ENCODE measurements around the gene HBS1L. TPM values are rescaled to one million over a fixed set of nuclear protein-coding genes. Genes with fewer than 3 reads are reported as not detected.

The HBS1L gene
- total RNA-seq, 1 donor from 2014 or later, result 93.4 TPM

DNA sequence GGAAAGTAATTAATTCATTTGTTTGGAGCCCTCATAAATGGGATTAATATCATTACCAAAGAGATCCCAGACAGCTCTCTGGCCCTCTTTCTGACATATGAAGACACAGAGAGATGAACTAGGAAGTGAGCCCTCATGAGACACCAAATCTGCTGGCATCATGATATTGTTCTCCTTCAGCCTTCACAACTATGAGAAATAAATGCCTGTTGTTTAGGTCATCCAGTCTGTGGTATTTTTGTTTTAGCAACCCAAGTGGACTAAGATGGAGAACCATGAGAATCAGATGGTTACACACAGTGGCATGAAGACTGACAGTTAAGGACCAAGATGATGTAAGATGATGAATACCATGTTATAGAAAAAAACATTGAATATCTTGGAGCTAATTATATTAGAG, 16.9 kb upstream of the HBS1L start:
- Mint-ChIP-seq H3K27ac (ENCODE audit: unreplicated experiment) (no peak overlapping the region), H3K36me3 (ENCODE audit: unreplicated experiment) (no peaks in the 10 kb centered on the region), H3K27me3 (ENCODE audit: unreplicated experiment) (no peaks in the 10 kb centered on the region), H3K9me3 (ENCODE audit: unreplicated experiment) (no peaks in the 10 kb centered on the region), H3K4me1 (ENCODE audit: low read depth, unreplicated experiment) (no peaks in the 10 kb centered on the region), H3K4me3 (ENCODE audit: unreplicated experiment) (no peak overlapping the region)
- TF ChIP-seq, protein P1, sequence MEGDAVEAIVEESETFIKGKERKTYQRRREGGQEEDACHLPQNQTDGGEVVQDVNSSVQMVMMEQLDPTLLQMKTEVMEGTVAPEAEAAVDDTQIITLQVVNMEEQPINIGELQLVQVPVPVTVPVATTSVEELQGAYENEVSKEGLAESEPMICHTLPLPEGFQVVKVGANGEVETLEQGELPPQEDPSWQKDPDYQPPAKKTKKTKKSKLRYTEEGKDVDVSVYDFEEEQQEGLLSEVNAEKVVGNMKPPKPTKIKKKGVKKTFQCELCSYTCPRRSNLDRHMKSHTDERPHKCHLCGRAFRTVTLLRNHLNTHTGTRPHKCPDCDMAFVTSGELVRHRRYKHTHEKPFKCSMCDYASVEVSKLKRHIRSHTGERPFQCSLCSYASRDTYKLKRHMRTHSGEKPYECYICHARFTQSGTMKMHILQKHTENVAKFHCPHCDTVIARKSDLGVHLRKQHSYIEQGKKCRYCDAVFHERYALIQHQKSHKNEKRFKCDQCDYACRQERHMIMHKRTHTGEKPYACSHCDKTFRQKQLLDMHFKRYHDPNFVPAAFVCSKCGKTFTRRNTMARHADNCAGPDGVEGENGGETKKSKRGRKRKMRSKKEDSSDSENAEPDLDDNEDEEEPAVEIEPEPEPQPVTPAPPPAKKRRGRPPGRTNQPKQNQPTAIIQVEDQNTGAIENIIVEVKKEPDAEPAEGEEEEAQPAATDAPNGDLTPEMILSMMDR (IDR thresholded peaks at IDR 0.05; ENCODE audit: partially characterized antibody, unreplicated experiment), result no peak
- no peak for DNase-seq

GRCh38 chr6:135067911-135068310, 13.3 kb upstream of the HBS1L start:
- no peaks in the 10 kb centered on the region for H3K9me3 Mint-ChIP-seq (ENCODE audit: unreplicated experiment)
- TF ChIP-seq, protein P1 (IDR thresholded peaks at IDR 0.05; ENCODE audit: partially characterized antibody, unreplicated experiment), result no peak
- no peaks in the 10 kb centered on the region for H3K4me1 Mint-ChIP-seq (ENCODE audit: low read depth, unreplicated experiment)
- H3K27ac Mint-ChIP-seq (ENCODE audit: unreplicated experiment), result no peak overlapping the region
- H3K36me3 Mint-ChIP-seq (ENCODE audit: unreplicated experiment), result no peaks in the 10 kb centered on the region
- no peak overlapping the region for H3K4me3 Mint-ChIP-seq (ENCODE audit: unreplicated experiment)
- no peak for DNase-seq
- H3K27me3 Mint-ChIP-seq (ENCODE audit: unreplicated experiment), result no peaks in the 10 kb centered on the region

- TF ChIP-seq, protein P1 (IDR thresholded peaks at IDR 0.05; ENCODE audit: partially characterized antibody, unreplicated experiment), result no peak
- DNase-seq, result no peak
- no peaks in the 10 kb centered on the region for H3K36me3 Mint-ChIP-seq (ENCODE audit: unreplicated experiment)
Measured at GRCh38 chr6:135066806-135067205, 12.2 kb upstream of the HBS1L start.

DNA sequence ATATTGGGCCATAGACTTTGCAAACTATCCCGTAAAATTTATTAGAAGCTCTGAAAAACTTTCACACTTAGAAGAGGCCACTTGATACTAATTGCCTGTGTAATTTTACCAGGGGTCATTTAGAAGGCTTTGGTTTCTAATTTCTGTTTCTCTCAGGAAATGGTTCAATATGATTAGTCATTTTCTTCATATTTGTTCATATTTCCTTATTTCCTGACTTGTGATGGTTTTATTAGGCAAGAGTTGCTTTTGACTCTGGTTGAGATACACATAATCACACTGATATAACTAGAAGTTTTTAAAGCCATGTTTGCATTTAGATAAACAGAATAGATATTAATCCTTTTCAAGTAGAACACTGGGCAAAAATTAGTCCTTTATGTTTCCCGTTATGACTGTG, 11.8 kb upstream of the HBS1L start:
- H3K27ac Mint-ChIP-seq (ENCODE audit: unreplicated experiment), result no peak overlapping the region
- no peaks in the 10 kb centered on the region for H3K36me3 Mint-ChIP-seq (ENCODE audit: unreplicated experiment)
- H3K27me3 Mint-ChIP-seq (ENCODE audit: unreplicated experiment), result no peaks in the 10 kb centered on the region
- DNase-seq, result no peak
- H3K4me3 Mint-ChIP-seq (ENCODE audit: unreplicated experiment), result no peak overlapping the region
- no peaks in the 10 kb centered on the region for H3K4me1 Mint-ChIP-seq (ENCODE audit: low read depth, unreplicated experiment)
- no peaks in the 10 kb centered on the region for H3K9me3 Mint-ChIP-seq (ENCODE audit: unreplicated experiment)
- TF ChIP-seq, protein P1 (IDR thresholded peaks at IDR 0.05; ENCODE audit: partially characterized antibody, unreplicated experiment), result no peak

More at GRCh38 chr6:135066806-135067205, 12.2 kb upstream of the HBS1L start:
- no peaks in the 10 kb centered on the region for H3K9me3 Mint-ChIP-seq (ENCODE audit: unreplicated experiment)
- no peak overlapping the region for H3K27ac Mint-ChIP-seq (ENCODE audit: unreplicated experiment)
- H3K4me1 Mint-ChIP-seq (ENCODE audit: low read depth, unreplicated experiment), result no peaks in the 10 kb centered on the region
- H3K27me3 Mint-ChIP-seq (ENCODE audit: unreplicated experiment), result no peaks in the 10 kb centered on the region
- H3K4me3 Mint-ChIP-seq (ENCODE audit: unreplicated experiment), result no peak overlapping the region

DNA sequence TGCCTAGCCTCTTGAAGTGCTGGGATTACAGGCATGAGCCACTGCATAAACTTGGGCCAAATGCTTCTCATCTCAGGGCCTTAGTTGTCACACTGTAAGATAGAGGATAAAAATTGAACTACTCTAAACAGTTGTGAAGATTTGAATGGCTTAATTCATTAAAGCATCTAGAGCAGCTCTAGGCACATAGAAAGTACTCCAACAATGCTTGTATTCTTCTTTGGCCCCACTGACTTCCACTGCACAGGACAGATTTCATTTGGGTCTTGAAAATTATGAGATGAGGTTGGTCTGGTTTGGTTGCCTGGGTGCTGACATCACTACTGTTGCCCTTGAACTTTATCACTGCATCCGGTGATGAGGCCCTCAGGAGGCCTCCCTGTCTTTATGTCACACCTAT, 10.0 kb upstream of the HBS1L start:
- Mint-ChIP-seq H3K36me3 (ENCODE audit: unreplicated experiment) (no peaks in the 10 kb centered on the region), H3K4me3 (ENCODE audit: unreplicated experiment) (no peak overlapping the region), H3K27me3 (ENCODE audit: unreplicated experiment) (no peaks in the 10 kb centered on the region), H3K4me1 (ENCODE audit: low read depth, unreplicated experiment) (no peaks in the 10 kb centered on the region), H3K9me3 (ENCODE audit: unreplicated experiment) (no peaks in the 10 kb centered on the region), H3K27ac (ENCODE audit: unreplicated experiment) (no peak overlapping the region)
- no peak for DNase-seq
- TF ChIP-seq, protein P1 (IDR thresholded peaks at IDR 0.05; ENCODE audit: partially characterized antibody, unreplicated experiment), result no peak

Data from glutamatergic neuron (in vitro differentiated cells).